ENCODE measurements around the gene PDE4B. TPM values are rescaled to one million over a fixed set of nuclear protein-coding genes. Genes with fewer than 3 reads are reported as not detected.

PDE4B gene
- total RNA-seq, 2 experiments from 2014 or later, result 42.2 to 71.2 TPM

- ATAC-seq (no peak), DNase-seq (no peak)
- Mint-ChIP-seq H3K27ac (peak overlapping the region; percentile 33), H3K36me3 (peaks cover 58% of the 10 kb centered on the region), H3K27me3 (no peaks in the 10 kb centered on the region), H3K4me1 (peaks cover 91% of the 10 kb centered on the region), H3K4me3 (no peak overlapping the region), H3K9me3 (ENCODE audit: low read depth) (no peaks in the 10 kb centered on the region)
- CTCF ChIA-PET, result interaction anchor here (1.0 to 5.5 kb wide), 5 partner anchors 8 to 67 kb away, joined by 3 to 30 read pairs (median 4); no protein-coding TSS in a partner anchor
Observed at GRCh38 chr1:66353257-66353656, 560.6 kb downstream of the PDE4B start.

GRCh38 chr1:66354311-66355201 lies 561.9 kb downstream of the PDE4B start:
- H3K4me1 Mint-ChIP-seq, result peaks cover 91% of the 10 kb centered on the region
- ATAC-seq (no peak), DNase-seq (no peak)
- no peaks in the 10 kb centered on the region for H3K27me3 Mint-ChIP-seq
- H3K9me3 Mint-ChIP-seq (ENCODE audit: low read depth), result no peaks in the 10 kb centered on the region
- peaks cover 65% of the 10 kb centered on the region for H3K36me3 Mint-ChIP-seq
- CTCF ChIA-PET, result interaction anchor here (1.4 to 1.6 kb wide), 2 partner anchors 11 to 81 kb away, joined by 4 to 7 read pairs; no protein-coding TSS in a partner anchor
- H3K4me3 Mint-ChIP-seq, result no peak overlapping the region
- H3K27ac Mint-ChIP-seq, result peak overlapping the region; percentile 47

- Mint-ChIP-seq H3K4me1 (peaks cover 89% of the 10 kb centered on the region), H3K27me3 (no peaks in the 10 kb centered on the region), H3K36me3 (peaks cover 72% of the 10 kb centered on the region), H3K9me3 (ENCODE audit: low read depth) (no peaks in the 10 kb centered on the region), H3K4me3 (no peak overlapping the region), H3K27ac (no peak overlapping the region)
- CTCF ChIA-PET, result interaction anchor here (1.2 to 1.7 kb wide), 3 partner anchors 9 to 80 kb away, joined by 3 to 7 read pairs (median 6); no protein-coding TSS in a partner anchor
- no peak for ATAC-seq
- DNase-seq, result no peak
Observed at GRCh38 chr1:66355756-66356155, 563.1 kb downstream of the PDE4B start.

DNA sequence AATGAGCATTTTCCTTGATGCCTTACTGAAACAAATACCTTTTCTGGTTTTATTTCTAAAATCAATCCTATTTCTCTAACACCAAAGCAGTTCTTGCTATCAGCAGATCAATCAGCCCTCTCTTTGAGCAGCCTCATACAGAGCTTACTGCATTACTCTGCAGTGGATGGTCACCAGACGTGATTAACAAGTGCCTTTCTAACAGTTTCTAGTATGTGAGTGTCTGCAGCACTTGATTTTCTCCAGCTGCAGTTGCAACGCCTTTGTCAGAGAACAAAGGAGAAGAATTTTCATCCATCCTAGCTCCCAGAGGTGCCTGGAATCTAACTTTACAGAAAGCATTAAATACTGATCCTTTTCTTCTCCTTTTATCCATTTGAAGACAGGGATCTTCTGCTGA lies 563.9 kb downstream of the PDE4B start:
- H3K27me3 Mint-ChIP-seq, result no peaks in the 10 kb centered on the region
- CTCF ChIA-PET, result interaction anchor here (0.9 to 1.7 kb wide), 4 partner anchors 10 to 90 kb away, joined by 3 to 6 read pairs (median 4); no protein-coding TSS in a partner anchor
- no peak overlapping the region for H3K4me3 Mint-ChIP-seq
- no peaks in the 10 kb centered on the region for H3K9me3 Mint-ChIP-seq (ENCODE audit: low read depth)
- DNase-seq, result no peak
- no peak for ATAC-seq
- H3K27ac Mint-ChIP-seq, result peak overlapping the region; percentile 45
- peaks cover 75% of the 10 kb centered on the region for H3K36me3 Mint-ChIP-seq
- peaks cover 84% of the 10 kb centered on the region for H3K4me1 Mint-ChIP-seq

DNA sequence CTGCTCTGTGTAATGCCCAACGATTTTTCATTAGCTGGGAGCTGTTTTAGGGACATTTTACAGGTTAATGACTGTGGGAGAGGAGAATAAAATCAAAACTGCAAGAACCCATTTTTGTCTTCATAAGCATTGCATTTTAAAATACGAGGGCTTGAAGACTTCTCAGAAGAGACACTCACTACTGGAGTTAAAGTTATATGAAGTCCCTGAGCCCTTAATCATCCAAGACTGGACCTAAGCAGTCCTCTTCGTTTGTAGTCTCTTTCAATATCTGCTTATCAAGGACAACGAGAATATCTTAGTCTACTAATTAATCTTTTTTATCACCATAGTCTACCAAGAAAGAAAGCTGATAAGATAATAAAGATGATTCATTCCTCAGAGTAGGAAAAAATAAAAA lies 564.3 kb downstream of the PDE4B start:
- DNase-seq (no peak), ATAC-seq (no peak)
- peak overlapping the region; percentile 76 for H3K27ac Mint-ChIP-seq
- no peaks in the 10 kb centered on the region for H3K27me3 Mint-ChIP-seq
- peaks cover 84% of the 10 kb centered on the region for H3K4me1 Mint-ChIP-seq
- no peaks in the 10 kb centered on the region for H3K9me3 Mint-ChIP-seq (ENCODE audit: low read depth)
- H3K4me3 Mint-ChIP-seq, result no peak overlapping the region
- CTCF ChIA-PET, result interaction anchor here (0.9 to 1.7 kb wide), 3 partner anchors 10 to 90 kb away, joined by 3 to 6 read pairs (median 4); no protein-coding TSS in a partner anchor
- peaks cover 76% of the 10 kb centered on the region for H3K36me3 Mint-ChIP-seq

DNA sequence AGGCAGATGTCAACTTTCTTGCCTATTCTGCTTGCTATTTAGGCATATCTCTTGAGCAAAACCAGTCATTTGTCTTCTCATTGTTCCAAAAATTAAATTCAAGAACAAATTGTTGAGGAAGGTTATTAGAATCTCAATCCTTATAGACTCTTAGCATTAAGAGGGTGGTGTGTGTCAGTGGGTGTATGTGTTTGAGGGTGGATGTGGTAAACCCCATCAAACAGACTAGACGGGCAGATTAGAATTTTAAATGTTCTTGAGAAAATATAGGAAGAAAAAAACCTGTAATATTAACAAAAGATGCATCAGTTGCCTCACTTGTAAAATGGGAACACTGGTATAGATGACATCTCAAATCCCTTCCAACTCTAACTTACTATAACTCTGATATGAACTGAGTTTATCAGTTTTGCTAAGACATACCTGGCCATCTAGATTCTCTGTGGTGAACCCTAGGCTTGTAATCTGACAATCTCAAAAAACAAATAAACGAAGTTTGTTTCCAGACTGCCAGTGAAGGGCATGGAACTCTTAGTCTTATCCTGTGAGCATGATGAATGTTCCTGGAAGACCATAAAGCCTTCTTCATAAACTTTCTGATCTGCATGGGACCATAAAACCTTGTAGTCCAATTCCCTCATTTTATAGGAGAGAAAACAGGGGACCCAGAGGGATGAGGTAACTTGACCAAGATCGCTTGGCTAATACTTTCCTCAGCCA lies 564.9 kb downstream of the PDE4B start:
- DNase-seq (no peak), ATAC-seq (peak; percentile 64)
- no peaks in the 10 kb centered on the region for H3K27me3 Mint-ChIP-seq
- H3K36me3 Mint-ChIP-seq, result peaks cover 77% of the 10 kb centered on the region
- H3K27ac Mint-ChIP-seq, result peak overlapping the region; percentile 76
- CTCF ChIA-PET, result interaction anchor here (0.9 to 1.0 kb wide), 2 partner anchors 89 to 90 kb away, joined by 3 to 4 read pairs; no protein-coding TSS in a partner anchor
- H3K4me3 Mint-ChIP-seq, result peak overlapping the region; percentile 38
- H3K9me3 Mint-ChIP-seq (ENCODE audit: low read depth), result no peaks in the 10 kb centered on the region
- H3K4me1 Mint-ChIP-seq, result peaks cover 84% of the 10 kb centered on the region

GRCh38 chr1:66359269-66359668 lies 566.6 kb downstream of the PDE4B start:
- CTCF ChIA-PET, result interaction anchor here (1.6 to 5.3 kb wide), 2 partner anchors 8 to 106 kb away, joined by 3 to 30 read pairs; no protein-coding TSS in a partner anchor
- Mint-ChIP-seq H3K9me3 (ENCODE audit: low read depth) (no peaks in the 10 kb centered on the region), H3K27me3 (no peaks in the 10 kb centered on the region), H3K4me3 (no peak overlapping the region), H3K4me1 (peaks cover 77% of the 10 kb centered on the region), H3K36me3 (peaks cover 78% of the 10 kb centered on the region), H3K27ac (peak overlapping the region; percentile 65)
- DNase-seq (no peak), ATAC-seq (no peak)

- Mint-ChIP-seq H3K4me3 (no peak overlapping the region), H3K9me3 (ENCODE audit: low read depth) (no peaks in the 10 kb centered on the region), H3K4me1 (peaks cover 77% of the 10 kb centered on the region), H3K36me3 (peaks cover 78% of the 10 kb centered on the region), H3K27ac (peak overlapping the region; percentile 64), H3K27me3 (no peaks in the 10 kb centered on the region)
- ATAC-seq, result no peak
- CTCF ChIA-PET, result interaction anchor here (0.9 to 5.3 kb wide), 8 partner anchors 9 to 117 kb away, joined by 3 to 30 read pairs (median 6); no protein-coding TSS in a partner anchor
- no peak for DNase-seq
Observed at GRCh38 chr1:66359815-66360214, 567.1 kb downstream of the PDE4B start.

DNA sequence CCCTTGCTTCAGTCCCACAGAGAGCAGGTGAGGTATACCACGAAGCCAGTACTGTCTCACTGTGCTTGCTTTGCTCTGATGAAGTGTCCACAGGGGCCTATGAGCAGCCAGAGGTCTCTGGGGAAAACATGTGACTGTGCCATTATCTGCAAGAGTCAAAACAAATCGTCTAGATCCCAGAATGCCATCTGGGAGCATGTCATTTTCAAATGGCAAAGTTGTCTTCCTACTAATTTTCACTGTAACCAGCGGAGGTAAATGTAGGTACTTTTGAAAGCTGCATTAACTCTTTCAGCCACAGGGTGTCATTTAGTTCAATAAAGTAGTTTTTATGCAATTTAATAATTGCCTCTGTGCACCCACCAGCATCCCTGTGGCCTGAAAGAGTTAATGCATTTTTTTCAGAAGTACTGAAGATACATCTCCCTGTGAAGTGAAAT lies 567.6 kb downstream of the PDE4B start:
- ATAC-seq (no peak), DNase-seq (no peak)
- peak overlapping the region; percentile 64 for H3K27ac Mint-ChIP-seq
- H3K36me3 Mint-ChIP-seq, result peaks cover 83% of the 10 kb centered on the region
- peaks cover 81% of the 10 kb centered on the region for H3K4me1 Mint-ChIP-seq
- no peak overlapping the region for H3K4me3 Mint-ChIP-seq
- H3K27me3 Mint-ChIP-seq, result no peaks in the 10 kb centered on the region
- H3K9me3 Mint-ChIP-seq (ENCODE audit: low read depth), result no peaks in the 10 kb centered on the region
- CTCF ChIA-PET, result interaction anchor here (0.9 to 5.3 kb wide), 9 partner anchors 9 to 118 kb away, joined by 3 to 30 read pairs (median 5); no protein-coding TSS in a partner anchor

DNA sequence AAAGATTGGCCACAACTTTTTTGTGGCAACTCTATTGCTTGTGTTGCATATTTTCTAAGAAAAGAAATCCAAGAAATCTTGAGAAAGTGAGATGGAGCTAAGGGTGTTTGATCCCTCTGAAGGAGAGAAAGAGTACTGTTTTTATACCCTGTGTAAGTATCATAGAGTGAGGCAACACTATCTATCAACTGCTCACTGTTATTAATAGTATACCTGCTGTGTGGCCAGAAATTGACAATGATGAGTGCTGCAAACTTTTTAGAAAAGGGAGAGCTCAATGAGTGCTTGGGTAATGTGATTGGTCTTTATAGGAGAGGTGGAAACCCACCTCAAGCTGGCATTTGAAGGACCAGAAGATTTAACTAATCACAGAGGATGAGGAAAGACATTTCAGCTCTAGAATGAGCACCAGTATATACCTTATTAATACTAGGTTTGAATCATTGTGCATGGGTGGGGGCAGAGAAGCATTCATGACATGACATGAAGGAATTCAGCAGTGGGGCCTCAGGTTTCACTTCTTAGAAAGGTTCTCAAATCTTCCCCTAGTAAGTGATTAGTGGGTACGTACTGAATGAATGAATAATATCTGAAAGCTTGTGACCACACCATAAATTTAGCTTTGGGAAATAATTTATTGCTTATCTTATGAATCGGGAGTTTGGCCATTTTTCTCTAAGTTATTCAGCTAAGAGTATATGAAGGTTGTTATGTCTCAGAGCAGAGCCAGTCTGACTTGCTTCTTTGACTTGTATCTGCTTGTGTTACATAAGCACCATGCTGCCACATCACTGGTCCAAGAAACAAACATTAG lies 572.1 kb downstream of the PDE4B start:
- peaks cover 73% of the 10 kb centered on the region for H3K4me1 Mint-ChIP-seq
- peak overlapping the region; percentile 59 for H3K27ac Mint-ChIP-seq
- no peak for ATAC-seq

GRCh38 chr1:66365635-66366034 lies 572.9 kb downstream of the PDE4B start:
- Mint-ChIP-seq H3K36me3 (peaks cover 82% of the 10 kb centered on the region), H3K4me3 (no peak overlapping the region), H3K4me1 (peaks cover 72% of the 10 kb centered on the region), H3K9me3 (ENCODE audit: low read depth) (no peaks in the 10 kb centered on the region), H3K27ac (peak overlapping the region; percentile 17), H3K27me3 (no peaks in the 10 kb centered on the region)
- ATAC-seq (no peak), DNase-seq (no peak)
- CTCF ChIA-PET, result interaction anchor here (0.7 to 2.3 kb wide), 7 partner anchors 13 to 591 kb away, joined by 3 to 10 read pairs (median 3); no protein-coding TSS in a partner anchor

More for the DNA sequence above, 572.1 kb downstream of the PDE4B start:
- CTCF ChIA-PET, result interaction anchor here (0.7 to 2.3 kb wide), 8 partner anchors 12 to 590 kb away, joined by 3 to 10 read pairs (median 4); no protein-coding TSS in a partner anchor
- DNase-seq, result no peak
- Mint-ChIP-seq H3K27me3 (no peaks in the 10 kb centered on the region), H3K36me3 (peaks cover 83% of the 10 kb centered on the region), H3K9me3 (ENCODE audit: low read depth) (no peaks in the 10 kb centered on the region), H3K4me3 (no peak overlapping the region)

GRCh38 chr1:66366634-66367033 lies 573.9 kb downstream of the PDE4B start:
- Mint-ChIP-seq H3K36me3 (peaks cover 84% of the 10 kb centered on the region), H3K4me3 (no peak overlapping the region), H3K9me3 (ENCODE audit: low read depth) (no peaks in the 10 kb centered on the region), H3K27me3 (no peaks in the 10 kb centered on the region), H3K4me1 (peaks cover 77% of the 10 kb centered on the region), H3K27ac (peak overlapping the region; percentile 66)
- DNase-seq (no peak), ATAC-seq (peak; percentile 46)
- CTCF ChIA-PET, result interaction anchor here (0.8 to 1.6 kb wide), 7 partner anchors 10 to 124 kb away, joined by 3 to 4 read pairs (median 3); no protein-coding TSS in a partner anchor
